ENCODE results near the gene FYCO1. TPM values are rescaled to one million over a fixed set of nuclear protein-coding genes. Genes with fewer than 3 reads are reported as not detected.
A peak's percentile ranks its signal among the peaks of the same experiment; 100 is the strongest.

The FYCO1 gene
- total and polyA plus RNA-seq, 9 of the 15 experiments (the other 6 are each of a cell fraction or from before 2014, with no cell fraction given): 2.1 to 13.8 (median 7.4) TPM

- peak; percentile 41 for TF ChIP-seq CTCFL (IDR thresholded peaks at IDR 0.05; ENCODE audit: borderline replicate concordance, insufficient read depth, low read depth, low read length, poor library complexity, severe bottlenecking)
- TF ChIP-seq ZNF384 (IDR thresholded peaks at IDR 0.05; ENCODE audit: low read depth, low read length): no peak
- TF ChIP-seq MYNN (IDR thresholded peaks at IDR 0.05): 0 out of 2 replicates have a peak, but pooled peaks have one; percentile 20
- TF ChIP-seq MYNN (CRISPR knock-in tag; IDR thresholded peaks at IDR 0.05): no peak
- TF ChIP-seq, protein P1, sequence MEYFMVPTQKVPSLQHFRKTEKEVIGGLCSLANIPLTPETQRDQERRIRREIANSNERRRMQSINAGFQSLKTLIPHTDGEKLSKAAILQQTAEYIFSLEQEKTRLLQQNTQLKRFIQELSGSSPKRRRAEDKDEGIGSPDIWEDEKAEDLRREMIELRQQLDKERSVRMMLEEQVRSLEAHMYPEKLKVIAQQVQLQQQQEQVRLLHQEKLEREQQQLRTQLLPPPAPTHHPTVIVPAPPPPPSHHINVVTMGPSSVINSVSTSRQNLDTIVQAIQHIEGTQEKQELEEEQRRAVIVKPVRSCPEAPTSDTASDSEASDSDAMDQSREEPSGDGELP (CRISPR knock-in tag; IDR thresholded peaks at IDR 0.05; ENCODE audit: borderline replicate concordance): peak; percentile 43; the same call in 1 of the 2 replicates
- TF ChIP-seq MBD2 (IDR thresholded peaks at IDR 0.05; ENCODE audit: borderline replicate concordance, low read depth): no peak
- TF ChIP-seq HOXB6 (CRISPR knock-in tag; IDR thresholded peaks at IDR 0.05; ENCODE audit: borderline replicate concordance): no peak
- TF ChIP-seq SP1 (CRISPR knock-in tag; IDR thresholded peaks at IDR 0.05): no peak
- TF ChIP-seq RAD21 (CRISPR knock-in tag; conservative IDR thresholded peaks at IDR 0.05 in 1 of 2, IDR thresholded peaks at IDR 0.05 in 1 of 2): peak; percentile 93 to 94
- no peak for TF ChIP-seq EP300 (IDR thresholded peaks at IDR 0.05; ENCODE audit: low read length)
- no peak for TF ChIP-seq DPF2 (IDR thresholded peaks at IDR 0.05)
- no peak for TF ChIP-seq RBFOX2 (IDR thresholded peaks at IDR 0.05; ENCODE audit: low read depth, low read length)
- no peak for TF ChIP-seq ZNF77 (CRISPR knock-in tag; IDR thresholded peaks at IDR 0.05)
- peak; percentile 93 to 96 (median 95) for TF ChIP-seq CTCF (IDR thresholded peaks at IDR 0.05 in 2 of 3, conservative IDR thresholded peaks at IDR 0.05 in 1 of 3; ENCODE audit: insufficient read depth in 2 of 3, low read depth in 1 of 3, low read length in 3 of 3)
- peak; percentile 42 for TF ChIP-seq DACH1 (IDR thresholded peaks at IDR 0.05; ENCODE audit: partially characterized antibody)
- TF ChIP-seq MTA2 (IDR thresholded peaks at IDR 0.05; ENCODE audit: low read depth): no peak
- TF ChIP-seq ETV1 (tag; conservative IDR thresholded peaks at IDR 0.05; ENCODE audit: low read depth): 0 out of 2 replicates have a peak, but pooled peaks have one; percentile 29
- no peak for TF ChIP-seq FIP1L1 (IDR thresholded peaks at IDR 0.05; ENCODE audit: low read depth, low read length, poor library complexity, severe bottlenecking)
- TF ChIP-seq, protein P2, sequence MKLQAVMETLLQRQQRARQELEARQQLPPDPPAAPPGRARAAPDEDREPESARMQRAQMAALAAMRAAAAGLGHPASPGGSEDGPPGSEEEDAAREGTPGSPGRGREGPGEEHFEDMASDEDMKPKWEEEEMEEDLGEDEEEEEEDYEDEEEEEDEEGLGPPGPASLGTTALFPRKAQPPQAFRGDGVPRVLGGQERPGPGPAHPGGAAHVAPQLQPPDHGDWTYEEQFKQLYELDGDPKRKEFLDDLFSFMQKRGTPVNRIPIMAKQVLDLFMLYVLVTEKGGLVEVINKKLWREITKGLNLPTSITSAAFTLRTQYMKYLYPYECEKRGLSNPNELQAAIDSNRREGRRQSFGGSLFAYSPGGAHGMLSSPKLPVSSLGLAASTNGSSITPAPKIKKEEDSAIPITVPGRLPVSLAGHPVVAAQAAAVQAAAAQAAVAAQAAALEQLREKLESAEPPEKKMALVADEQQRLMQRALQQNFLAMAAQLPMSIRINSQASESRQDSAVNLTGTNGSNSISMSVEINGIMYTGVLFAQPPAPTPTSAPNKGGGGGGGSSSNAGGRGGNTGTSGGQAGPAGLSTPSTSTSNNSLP (IDR thresholded peaks at IDR 0.05; ENCODE audit: borderline replicate concordance, low read depth, low read length): no peak
- TF ChIP-seq CHCHD3 (CRISPR knock-in tag; IDR thresholded peaks at IDR 0.05): no peak
- TF ChIP-seq COPS2 (conservative IDR thresholded peaks at IDR 0.05): no peak
- no peak for TF ChIP-seq TFAM (CRISPR knock-in tag; conservative IDR thresholded peaks at IDR 0.05)
- TF ChIP-seq GABPA (tag; conservative IDR thresholded peaks at IDR 0.05; ENCODE audit: low read depth): no peak
These were observed 56.8 kb downstream of the FYCO1 start (continued) for GRCh38 chr3:45938864-45939263.

Data from K562 (cell line).